Measurements from ENCODE around the gene NPHP1.
"Not testable (repeated sequence)": the region's sequence is repeated elsewhere in the genome, so short reads cannot be mapped to it uniquely, and the experiment has no call there.

DNA sequence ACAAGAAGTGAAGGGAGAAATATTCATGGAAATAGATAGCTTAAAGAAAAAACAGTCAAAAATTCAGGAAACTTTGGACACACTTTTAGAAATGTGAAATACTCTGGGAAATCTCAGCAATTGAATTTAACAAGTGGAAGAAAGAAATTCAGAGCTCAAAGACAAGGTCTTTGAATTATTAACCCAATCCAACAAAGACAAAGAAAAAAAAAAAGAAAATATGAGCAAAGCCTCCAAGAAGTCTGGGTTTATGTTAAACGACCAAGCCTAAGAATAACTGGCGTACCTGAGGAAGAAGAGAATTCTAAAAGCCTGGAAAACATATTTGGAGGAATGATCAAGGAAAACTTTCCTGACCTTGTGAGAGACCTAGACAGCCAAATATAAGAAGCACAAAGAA lies 96.5 kb downstream of the NPHP1 start:
- not testable (repeated sequence) for TF ChIP-seq NFYB (CRISPR knock-in tag; conservative IDR thresholded peaks at IDR 0.05; ENCODE audit: low read depth); FOXP1 (CRISPR knock-in tag; IDR thresholded peaks at IDR 0.05; ENCODE audit: borderline replicate concordance); TP53 (CRISPR knock-in tag; IDR thresholded peaks at IDR 0.05); ZNF317 (CRISPR knock-in tag; IDR thresholded peaks at IDR 0.05; ENCODE audit: borderline replicate concordance, low read depth); FOXK1 (CRISPR knock-in tag; IDR thresholded peaks at IDR 0.05); ELF4 (CRISPR knock-in tag; IDR thresholded peaks at IDR 0.05; ENCODE audit: low read depth)
- TF ChIP-seq, protein P1, sequence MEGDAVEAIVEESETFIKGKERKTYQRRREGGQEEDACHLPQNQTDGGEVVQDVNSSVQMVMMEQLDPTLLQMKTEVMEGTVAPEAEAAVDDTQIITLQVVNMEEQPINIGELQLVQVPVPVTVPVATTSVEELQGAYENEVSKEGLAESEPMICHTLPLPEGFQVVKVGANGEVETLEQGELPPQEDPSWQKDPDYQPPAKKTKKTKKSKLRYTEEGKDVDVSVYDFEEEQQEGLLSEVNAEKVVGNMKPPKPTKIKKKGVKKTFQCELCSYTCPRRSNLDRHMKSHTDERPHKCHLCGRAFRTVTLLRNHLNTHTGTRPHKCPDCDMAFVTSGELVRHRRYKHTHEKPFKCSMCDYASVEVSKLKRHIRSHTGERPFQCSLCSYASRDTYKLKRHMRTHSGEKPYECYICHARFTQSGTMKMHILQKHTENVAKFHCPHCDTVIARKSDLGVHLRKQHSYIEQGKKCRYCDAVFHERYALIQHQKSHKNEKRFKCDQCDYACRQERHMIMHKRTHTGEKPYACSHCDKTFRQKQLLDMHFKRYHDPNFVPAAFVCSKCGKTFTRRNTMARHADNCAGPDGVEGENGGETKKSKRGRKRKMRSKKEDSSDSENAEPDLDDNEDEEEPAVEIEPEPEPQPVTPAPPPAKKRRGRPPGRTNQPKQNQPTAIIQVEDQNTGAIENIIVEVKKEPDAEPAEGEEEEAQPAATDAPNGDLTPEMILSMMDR (IDR thresholded peaks at IDR 0.05): not testable (repeated sequence)
